SK-N-SH (cell line): Measurements from ENCODE around the gene COMT. TPM values are rescaled to one million over a fixed set of nuclear protein-coding genes. Genes with fewer than 3 reads are reported as not detected.

Experiments
- CTCF ChIA-PET: fragments of 300-600, 350-600 bp; formaldehyde crosslinking; extraction: SDS; loops from one replicate; lab custom pipeline; 2021; lab: Yijun Ruan, JAX
- POLR2A ChIA-PET: fragments of 350-600 bp; sonication (Branson Sonifier 250); formaldehyde crosslinking; extraction: SDS; loops from one replicate; lab custom pipeline; 2020; ENCODE audit warnings: antibody characterized with exemption, inconsistent platforms; lab: Yijun Ruan, JAX
- DNase-seq: peaks from one replicate; pipeline ENCODE4 v3.0.0; 2012
- H2AFZ ChIP-seq: fragments of 200-600 bp; sonication (generic); 2 replicates; pipeline ENCODE4 v1.8.1; 2016; ENCODE audit warnings: antibody characterized with exemption, mild to moderate bottlenecking, low read depth
- H3F3A ChIP-seq: fragments of 200-600 bp; sonication (generic); replicated peaks from 2 replicates; pipeline ENCODE3; 2016; ENCODE audit warnings: antibody characterized with exemption, mild to moderate bottlenecking; ENCODE audit not compliant: insufficient read depth
- H3K27ac ChIP-seq, 2 experiments: fragments of 200-500 bp in 1 of 2; fragments of 200-600 bp in 1 of 2; sonication (Bioruptor generic) in 1 of 2; sonication (generic), shearing (Covaris generic) in 1 of 2; 2 replicates each; pipeline versions ENCODE4 v1.5.1 to v1.6.1; 2014 to 2016; ENCODE audit warnings: low read depth in 2 of 2, inconsistent platforms in 1 of 2, low read length in 1 of 2, mild to moderate bottlenecking in 1 of 2, mixed read lengths in 1 of 2
- H3K27me3 ChIP-seq: fragments of 200-600 bp; sonication (generic), shearing (Covaris generic); 2 replicates; pipeline ENCODE4 v1.6.1; 2016; ENCODE audit warnings: mixed run types; ENCODE audit not compliant: insufficient read depth
- H3K36me3 ChIP-seq, 2 experiments: fragments of 200-500 bp in 1 of 2; fragments of 200-600 bp in 1 of 2; sonication (Bioruptor generic) in 1 of 2; sonication (generic) in 1 of 2; replicated peaks in 1 of 2; 2 replicates each; pipeline versions ENCODE3 to v1.5.1; 2014 to 2016; ENCODE audit warnings: low read length in 1 of 2, mild to moderate bottlenecking in 1 of 2; ENCODE audit not compliant: insufficient read depth in 2 of 2, control insufficient read depth in 1 of 2
- H3K4me1 ChIP-seq, 2 experiments: fragments of 200-500 bp in 1 of 2; fragments of 200-600 bp in 1 of 2; sonication (Bioruptor generic) in 1 of 2; sonication (generic), shearing (Covaris generic) in 1 of 2; 2 replicates each; pipeline versions ENCODE4 v1.5.1 to v1.6.1; 2014 to 2016; ENCODE audit warnings: low read depth in 1 of 2, low read length in 1 of 2, mixed run types in 1 of 2; ENCODE audit not compliant: insufficient read depth in 2 of 2, control insufficient read depth in 1 of 2
- H3K4me2 ChIP-seq: fragments of 200-600 bp; sonication (generic), shearing (Covaris generic); 2 replicates; pipeline ENCODE4 v1.6.1; 2017; ENCODE audit warnings: mixed run types
- H3K4me3 ChIP-seq, 2 experiments: fragments of 200-500 bp in 1 of 2; fragments of 200-600 bp in 1 of 2; sonication (Bioruptor generic) in 1 of 2; sonication (generic), shearing (Covaris generic) in 1 of 2; 2 replicates each; pipeline versions ENCODE4 v1.5.1 to v1.8.1; 2014 to 2016; ENCODE audit warnings: low read depth in 2 of 2, inconsistent platforms in 1 of 2, low read length in 1 of 2, mild to moderate bottlenecking in 1 of 2, mixed read lengths in 1 of 2, moderate library complexity in 1 of 2
- H3K79me2 ChIP-seq: fragments of 200-600 bp; sonication (generic); 2 replicates; pipeline ENCODE4 v1.8.1; 2017; ENCODE audit warnings: mild to moderate bottlenecking; ENCODE audit not compliant: insufficient read depth
- H3K9ac ChIP-seq: fragments of 200-600 bp; sonication (generic); 2 replicates; pipeline ENCODE4 v1.6.1; 2017; ENCODE audit warnings: mixed run types
- H3K9me2 ChIP-seq: fragments of 200-600 bp; sonication (generic); 2 replicates; pipeline ENCODE4 v1.6.1; 2017; ENCODE audit warnings: mixed run types
- H3K9me3 ChIP-seq: fragments of 200-600 bp; sonication (generic); 2 replicates; pipeline ENCODE4 v1.6.1; 2017; ENCODE audit warnings: mixed run types, mild to moderate bottlenecking, moderate library complexity
- H4K20me1 ChIP-seq: fragments of 200-600 bp; sonication (generic); 2 replicates; pipeline ENCODE4 v1.6.1; 2017; ENCODE audit warnings: mild to moderate bottlenecking, mixed run types; ENCODE audit not compliant: insufficient read depth
- CHD2 ChIP-seq: fragments of 150-350 bp; IDR thresholded peaks from 2 replicates; pipeline ENCODE4 v1.6.1; 2018; ENCODE audit warnings: low read length; ENCODE audit not compliant: partially characterized antibody
- EP300 ChIP-seq, 2 experiments: IDR thresholded peaks; 2 replicates each; pipeline versions ENCODE4 v1.4.0 to v1.6.1; 2012; ENCODE audit warnings: borderline replicate concordance in 1 of 2, low read depth in 1 of 2, low read length in 1 of 2
- GATA2 ChIP-seq: sonication (generic); formaldehyde crosslinking; IDR thresholded peaks from 2 replicates; pipeline ENCODE4 v1.5.0; 2020; ENCODE audit warnings: mild to moderate bottlenecking, missing genetic modification reagents
- TCF12 ChIP-seq: IDR thresholded peaks from 2 replicates; pipeline ENCODE4 v1.4.0; 2012
- WGBS: methylation state at CpG from one replicate; pipeline ENCODE4 v1.1.6; 2017; ENCODE audit warnings: low lambda C conversion rate; 5-methylcytosine and 5-hydroxymethylcytosine counted together
- polyA plus RNA-seq, 3 experiments: library from polyadenylated mRNA; depleted of rRNA; stranded (reverse); fragments of >200 nt; gene quantifications; 2 replicates each; pipeline ENCODE4 v1.2.3, GENCODE V29; 2012
- TF ChIP-seq, protein P1 (sequence below): IDR thresholded peaks from 2 replicates; pipeline ENCODE4 v1.6.1; 2012; ENCODE audit warnings: mild to moderate bottlenecking, low read depth, low read length, moderate library complexity

The COMT gene
- polyA plus RNA-seq, 1 of the 3 experiments (the other 2 are of a cell fraction): 343 TPM

DNA sequence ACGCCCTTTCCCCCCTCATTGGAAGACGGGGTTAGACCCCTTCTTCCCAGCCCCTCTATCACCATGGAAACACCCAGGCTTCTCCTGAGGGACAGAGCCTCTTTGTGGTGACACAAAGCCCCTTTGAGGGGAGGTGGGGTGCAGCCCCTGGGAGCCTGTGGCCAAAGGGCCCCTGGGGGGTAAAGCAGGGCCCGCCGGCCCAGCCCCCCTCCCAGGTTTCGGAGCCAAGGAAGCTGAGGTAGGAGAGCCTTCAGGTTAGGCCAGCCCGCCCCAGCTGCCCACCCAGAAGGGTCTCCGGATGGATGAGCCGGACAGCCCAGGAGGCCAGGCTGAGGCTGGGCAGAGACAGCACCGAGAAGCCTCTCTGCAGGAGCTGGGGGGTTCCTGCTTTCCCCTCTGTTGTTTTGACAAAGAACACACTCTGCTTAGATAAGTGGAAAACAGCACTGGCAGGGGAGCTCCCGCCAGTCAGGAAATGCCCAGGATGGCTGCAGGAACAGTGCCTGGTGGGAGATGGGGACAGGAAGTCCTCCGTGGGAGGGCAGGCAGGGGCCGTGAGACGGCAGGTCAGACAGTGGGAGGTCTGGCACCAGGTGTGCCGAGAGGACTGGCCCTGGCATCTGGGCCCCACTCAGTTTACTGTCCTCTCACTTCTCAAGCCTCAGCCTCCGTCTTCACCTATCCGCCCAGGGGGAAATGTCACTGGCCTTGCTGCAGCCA lies 56.8 kb downstream of the COMT start:
- Histone ChIP-seq H3K79me2 (no peaks in the 10 kb centered on the region), H3K4me3 (no peak overlapping the region), H3K27ac (peak overlapping the region in 1 of 2 experiments; percentile 97; a peak in 2 of 4 replicates), H3F3A (no peaks in the 10 kb centered on the region), H3K9me2 (no peaks in the 10 kb centered on the region), H2AFZ (peak overlapping the region; percentile 35; the same call in 1 of the 2 replicates), H3K9me3 (0 out of 2 replicates have a peak, but pooled peaks cover under 1% of the 10 kb centered on the region), H3K27me3 (no peaks in the 10 kb centered on the region), H3K4me1 (peaks cover 0 to 76% of the 10 kb centered on the region in 2 experiments; a peak in 2 of 4 replicates), H3K4me2 (no peak overlapping the region), H3K36me3 (no peaks in the 10 kb centered on the region), H3K9ac (no peak overlapping the region), H4K20me1 (no peaks in the 10 kb centered on the region)
- TF ChIP-seq GATA2 (CRISPR knock-in tag): peak; percentile 29; the same call in 1 of the 2 replicates
- TF ChIP-seq EP300 (IDR thresholded peaks at IDR 0.05; ENCODE audit: borderline replicate concordance in 1 of 2, low read depth in 1 of 2, low read length in 1 of 2): peak in 1 of 2 experiments; percentile 48; a peak in 1 of 4 replicates
- TF ChIP-seq, protein P1, sequence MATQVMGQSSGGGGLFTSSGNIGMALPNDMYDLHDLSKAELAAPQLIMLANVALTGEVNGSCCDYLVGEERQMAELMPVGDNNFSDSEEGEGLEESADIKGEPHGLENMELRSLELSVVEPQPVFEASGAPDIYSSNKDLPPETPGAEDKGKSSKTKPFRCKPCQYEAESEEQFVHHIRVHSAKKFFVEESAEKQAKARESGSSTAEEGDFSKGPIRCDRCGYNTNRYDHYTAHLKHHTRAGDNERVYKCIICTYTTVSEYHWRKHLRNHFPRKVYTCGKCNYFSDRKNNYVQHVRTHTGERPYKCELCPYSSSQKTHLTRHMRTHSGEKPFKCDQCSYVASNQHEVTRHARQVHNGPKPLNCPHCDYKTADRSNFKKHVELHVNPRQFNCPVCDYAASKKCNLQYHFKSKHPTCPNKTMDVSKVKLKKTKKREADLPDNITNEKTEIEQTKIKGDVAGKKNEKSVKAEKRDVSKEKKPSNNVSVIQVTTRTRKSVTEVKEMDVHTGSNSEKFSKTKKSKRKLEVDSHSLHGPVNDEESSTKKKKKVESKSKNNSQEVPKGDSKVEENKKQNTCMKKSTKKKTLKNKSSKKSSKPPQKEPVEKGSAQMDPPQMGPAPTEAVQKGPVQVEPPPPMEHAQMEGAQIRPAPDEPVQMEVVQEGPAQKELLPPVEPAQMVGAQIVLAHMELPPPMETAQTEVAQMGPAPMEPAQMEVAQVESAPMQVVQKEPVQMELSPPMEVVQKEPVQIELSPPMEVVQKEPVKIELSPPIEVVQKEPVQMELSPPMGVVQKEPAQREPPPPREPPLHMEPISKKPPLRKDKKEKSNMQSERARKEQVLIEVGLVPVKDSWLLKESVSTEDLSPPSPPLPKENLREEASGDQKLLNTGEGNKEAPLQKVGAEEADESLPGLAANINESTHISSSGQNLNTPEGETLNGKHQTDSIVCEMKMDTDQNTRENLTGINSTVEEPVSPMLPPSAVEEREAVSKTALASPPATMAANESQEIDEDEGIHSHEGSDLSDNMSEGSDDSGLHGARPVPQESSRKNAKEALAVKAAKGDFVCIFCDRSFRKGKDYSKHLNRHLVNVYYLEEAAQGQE: no peak
- CTCF ChIA-PET: interaction anchor here (1.5 to 5.5 kb wide), 5 partner anchors 9 to 27 kb away, joined by 3 to 70 read pairs (median 15); no protein-coding TSS in a partner anchor
- 56% methylated on average over 6 of the region's 16 CpGs for WGBS
- POLR2A ChIA-PET: interaction anchor here (0.8 to 1.6 kb wide), 3 partner anchors 11 to 32 kb away, joined by 3 to 9 read pairs (median 3); no protein-coding TSS in a partner anchor
- peak; percentile 71 for DNase-seq

DNA sequence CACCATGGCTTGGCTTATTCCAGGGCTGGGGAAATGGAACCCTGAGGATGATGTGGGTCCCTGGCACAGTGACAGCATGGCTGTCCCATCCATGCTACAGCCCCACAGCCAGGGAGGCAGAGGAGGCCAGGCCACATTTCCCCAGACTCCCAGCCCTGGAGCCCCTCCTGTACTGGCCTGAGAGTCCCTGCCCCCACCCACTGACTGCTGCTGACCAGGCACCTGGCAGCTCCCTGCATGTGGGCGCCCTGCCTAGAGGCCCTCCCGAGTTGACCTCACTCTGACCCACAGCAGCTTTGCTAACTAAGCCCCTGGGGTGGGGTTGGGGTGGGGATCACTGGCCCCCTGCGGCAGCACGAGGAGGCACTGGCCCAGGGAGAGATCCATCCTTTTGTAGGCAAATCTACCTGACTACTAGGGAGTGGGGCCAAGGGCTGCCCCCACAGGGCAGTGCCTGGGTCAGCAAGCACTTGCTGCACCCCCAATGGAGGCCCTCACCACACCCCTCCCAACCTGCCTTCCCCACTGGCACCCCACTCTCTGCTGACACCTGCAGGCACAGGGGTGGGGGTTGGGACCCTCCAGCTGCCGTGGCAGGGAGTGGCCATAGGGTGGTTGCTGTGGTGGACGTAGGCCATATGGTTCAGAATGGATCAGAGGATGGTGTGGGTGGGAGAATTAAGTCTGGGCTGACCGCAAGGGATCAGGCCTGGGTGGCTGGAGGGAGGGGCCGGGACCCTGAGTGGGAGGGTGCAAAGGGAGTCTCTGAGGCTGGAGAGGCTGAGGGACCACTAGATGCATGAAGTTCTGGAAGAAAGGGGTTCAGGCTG lies 57.6 kb downstream of the COMT start:
- CTCF ChIA-PET: interaction anchor here (0.7 to 5.5 kb wide), 5 partner anchors 9 to 28 kb away, joined by 3 to 70 read pairs (median 15); no protein-coding TSS in a partner anchor
- POLR2A ChIA-PET: interaction anchor here (0.8 to 1.6 kb wide), 2 partner anchors 10 to 12 kb away, joined by 3 to 9 read pairs; no protein-coding TSS in a partner anchor
- no peak overlapping the region for H2AFZ ChIP-seq

More for the DNA sequence above, 57.6 kb downstream of the COMT start:
- WGBS: 89% methylated on average over 4 of the region's 8 CpGs
- Histone ChIP-seq H3K9me3 (peaks cover 9% of the 10 kb centered on the region; the same call in 1 of the 2 replicates), H3K9ac (no peak overlapping the region), H3K4me2 (no peak overlapping the region), H3K27ac (peak overlapping the region in 1 of 2 experiments; percentile 97; a peak in 2 of 4 replicates), H3K27me3 (no peaks in the 10 kb centered on the region), H3K36me3 (peaks cover 0 to 2% of the 10 kb centered on the region in 2 experiments), H3K4me1 (peaks cover 0 to 74% of the 10 kb centered on the region in 2 experiments; a peak in 2 of 4 replicates), H3F3A (no peaks in the 10 kb centered on the region), H3K4me3 (no peak overlapping the region), H4K20me1 (no peaks in the 10 kb centered on the region), H3K79me2 (no peaks in the 10 kb centered on the region), H3K9me2 (no peaks in the 10 kb centered on the region)
- peak; percentile 72 for DNase-seq
- TF ChIP-seq TCF12: no peak
- TF ChIP-seq EP300 (IDR thresholded peaks at IDR 0.05; ENCODE audit: borderline replicate concordance in 1 of 2, low read depth in 1 of 2, low read length in 1 of 2): peak in 1 of 2 experiments; percentile 51; a peak in 1 of 4 replicates
- peak; percentile 56 for TF ChIP-seq CHD2
